Colon (tissue), 2 donors: ENCODE results near the gene MTSS2.

ENCODE experiments used
- FAIRE-seq: peaks from 2 replicates; lab custom pipeline; 2012; peaks lifted over from hg19 to GRCh38; lab: Jason Lieb, UNC
- donor health status: control.
- donor health status: control.

MTSS2 gene

GRCh38 chr16:70698901-70699300 lies 13.0 kb upstream of the MTSS2 start:
- no peak for FAIRE-seq

DNA sequence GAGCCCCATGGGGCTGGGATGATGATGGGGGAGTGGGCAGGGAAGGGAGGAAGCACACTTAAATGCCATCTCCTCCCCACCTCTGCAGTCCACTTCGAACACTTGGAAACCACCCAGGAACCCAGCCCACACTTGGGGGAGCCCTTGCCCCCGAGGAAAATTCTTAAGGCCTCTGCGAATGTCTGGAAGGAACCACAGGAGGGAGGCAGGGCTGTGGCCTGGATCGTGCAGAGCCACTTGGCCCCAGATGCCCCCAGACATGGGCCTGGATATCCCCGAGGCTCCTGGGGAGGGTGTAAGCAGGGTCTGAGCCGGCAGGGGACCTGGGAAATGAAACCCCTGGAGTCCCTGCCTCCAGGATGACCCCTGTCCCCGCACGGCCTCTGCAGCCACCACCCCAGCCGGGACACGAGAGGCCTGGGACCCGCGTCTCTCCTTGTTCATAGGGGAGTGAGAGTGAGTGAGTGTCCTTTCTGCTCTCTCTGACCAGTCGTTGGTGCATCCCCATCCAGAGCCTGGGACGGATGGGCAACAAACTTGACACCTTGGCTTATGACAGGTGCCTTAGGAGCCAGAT lies 11.8 kb upstream of the MTSS2 start:
- no peak for FAIRE-seq

GRCh38 chr16:70696952-70697593 lies 11.2 kb upstream of the MTSS2 start:
- no peak for FAIRE-seq

DNA sequence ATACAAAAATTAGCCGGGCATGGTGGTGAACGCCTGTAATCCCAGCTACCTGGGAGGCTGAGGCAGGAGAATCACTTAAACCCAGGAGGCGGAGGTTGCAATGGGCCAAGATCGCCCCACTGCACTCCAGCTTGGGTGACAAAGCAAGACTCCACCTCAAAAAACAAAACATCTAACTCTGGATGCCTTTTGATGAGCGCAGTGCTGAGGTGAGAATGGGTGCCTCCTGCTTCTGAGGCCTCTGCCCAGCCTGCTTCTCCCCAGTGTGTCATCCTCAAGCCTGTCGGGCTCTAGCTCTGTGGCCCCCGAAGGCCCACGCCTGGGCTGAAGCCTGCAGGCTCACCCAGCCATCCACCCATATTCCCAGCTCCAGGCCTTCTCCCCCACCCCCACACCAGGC lies 10.5 kb upstream of the MTSS2 start:
- FAIRE-seq = no peak

DNA sequence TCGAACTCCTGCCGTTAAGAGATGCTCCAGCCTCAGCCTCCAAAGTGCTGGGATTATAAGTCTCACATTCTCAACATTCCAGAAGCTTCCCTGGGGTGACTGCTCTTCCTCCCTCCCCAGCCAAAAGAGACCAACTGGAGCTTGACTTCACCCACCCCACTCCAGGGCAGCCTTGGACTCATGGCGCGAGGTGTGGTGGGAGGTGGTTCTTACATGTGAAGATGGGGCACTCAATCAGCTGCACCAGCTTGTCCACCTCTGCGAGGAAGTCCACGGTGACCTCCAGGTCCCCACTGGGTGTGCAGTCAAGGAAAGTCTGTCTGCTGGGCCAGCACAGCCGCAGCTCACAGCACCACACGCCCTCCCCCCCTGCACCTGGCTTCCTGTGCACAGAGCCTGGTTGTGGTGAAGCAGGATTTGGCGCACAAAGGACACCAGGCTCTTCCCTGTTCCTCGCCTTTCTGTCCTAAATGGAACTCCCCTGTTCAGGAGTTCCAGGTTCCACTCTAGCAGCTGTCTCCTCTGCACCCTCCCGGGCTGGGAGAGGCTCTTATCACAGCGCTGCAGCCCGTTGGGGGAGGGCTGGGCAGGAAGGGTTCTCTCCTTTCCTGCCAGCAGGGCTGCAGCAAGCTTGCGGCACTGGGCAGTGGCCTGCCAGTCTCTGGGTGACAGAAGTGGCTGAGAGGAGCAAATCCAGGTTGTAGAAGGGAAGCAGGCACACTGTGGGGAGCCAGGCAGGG lies 9.6 kb upstream of the MTSS2 start:
- FAIRE-seq = no peak

DNA sequence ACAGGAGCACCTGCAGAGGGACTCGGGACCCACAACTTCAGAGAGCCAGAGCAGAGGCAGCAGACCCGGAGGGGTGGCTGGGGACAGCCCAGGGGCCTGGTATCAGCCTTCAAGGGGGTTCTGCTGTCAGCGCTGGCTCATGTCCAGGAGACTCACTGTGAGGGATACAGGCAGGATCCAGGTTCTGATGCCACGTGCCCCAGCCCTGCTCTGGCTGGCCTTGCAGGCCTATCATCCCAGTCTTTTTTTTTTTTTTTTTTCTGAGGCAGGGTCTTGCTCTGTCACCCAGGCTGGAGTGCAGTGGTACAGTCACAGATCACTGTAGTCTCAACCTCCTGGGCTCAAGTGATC lies 9.0 kb upstream of the MTSS2 start:
- FAIRE-seq = no peak

GRCh38 chr16:70694088-70694867 lies 8.4 kb upstream of the MTSS2 start:
- no peak for FAIRE-seq

- no peak for FAIRE-seq
These were observed 7.2 kb upstream of the MTSS2 start for GRCh38 chr16:70692873-70693671.

GRCh38 chr16:70692130-70692872 lies 6.4 kb upstream of the MTSS2 start:
- no peak for FAIRE-seq

DNA sequence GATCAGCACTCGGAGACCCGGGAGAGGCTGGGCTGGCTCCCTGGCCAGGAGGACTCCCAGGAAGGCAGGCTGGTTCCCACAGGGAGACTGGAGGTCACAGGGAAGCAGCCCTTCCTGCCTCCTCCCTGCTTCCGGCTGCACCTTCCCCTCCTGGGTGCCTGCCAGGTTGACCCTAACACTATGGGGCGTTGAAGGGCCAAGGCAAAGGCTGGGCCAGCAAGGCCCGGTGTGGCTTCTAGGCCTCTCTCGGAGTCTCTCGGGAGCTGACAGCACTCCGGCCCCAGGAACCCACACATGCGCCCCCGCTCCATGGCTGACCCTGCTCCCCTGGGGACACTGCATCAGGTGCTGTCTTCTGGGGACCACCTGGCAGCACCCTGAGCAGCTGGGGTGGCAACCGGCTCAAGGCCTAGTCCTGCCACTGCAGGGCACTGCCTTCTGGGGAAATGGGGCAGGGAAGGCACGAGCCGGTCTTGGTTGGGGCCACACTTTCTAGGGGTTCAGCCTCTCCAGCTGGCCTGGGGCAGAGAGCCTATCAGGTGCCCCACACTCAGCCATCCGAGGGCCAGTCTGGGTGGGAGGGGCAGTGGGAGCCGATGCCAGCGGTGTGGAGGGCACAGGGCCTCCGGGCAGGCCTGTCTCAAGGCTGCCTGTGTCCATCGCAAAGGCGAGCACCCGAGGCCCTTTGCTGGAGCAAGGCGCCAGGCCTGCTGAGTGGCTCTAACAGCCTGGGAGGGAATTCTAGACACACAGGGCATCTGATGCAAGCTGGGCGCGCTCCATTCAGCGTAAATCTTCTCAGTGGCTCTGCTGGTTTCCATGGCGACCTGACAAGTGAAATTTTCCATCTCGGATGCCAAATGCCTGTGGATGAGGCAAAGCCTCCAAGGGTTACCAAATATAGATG lies 5.6 kb upstream of the MTSS2 start:
- FAIRE-seq = no peak

GRCh38 chr16:70689970-70690891 lies 4.4 kb upstream of the MTSS2 start:
- no peak for FAIRE-seq

DNA sequence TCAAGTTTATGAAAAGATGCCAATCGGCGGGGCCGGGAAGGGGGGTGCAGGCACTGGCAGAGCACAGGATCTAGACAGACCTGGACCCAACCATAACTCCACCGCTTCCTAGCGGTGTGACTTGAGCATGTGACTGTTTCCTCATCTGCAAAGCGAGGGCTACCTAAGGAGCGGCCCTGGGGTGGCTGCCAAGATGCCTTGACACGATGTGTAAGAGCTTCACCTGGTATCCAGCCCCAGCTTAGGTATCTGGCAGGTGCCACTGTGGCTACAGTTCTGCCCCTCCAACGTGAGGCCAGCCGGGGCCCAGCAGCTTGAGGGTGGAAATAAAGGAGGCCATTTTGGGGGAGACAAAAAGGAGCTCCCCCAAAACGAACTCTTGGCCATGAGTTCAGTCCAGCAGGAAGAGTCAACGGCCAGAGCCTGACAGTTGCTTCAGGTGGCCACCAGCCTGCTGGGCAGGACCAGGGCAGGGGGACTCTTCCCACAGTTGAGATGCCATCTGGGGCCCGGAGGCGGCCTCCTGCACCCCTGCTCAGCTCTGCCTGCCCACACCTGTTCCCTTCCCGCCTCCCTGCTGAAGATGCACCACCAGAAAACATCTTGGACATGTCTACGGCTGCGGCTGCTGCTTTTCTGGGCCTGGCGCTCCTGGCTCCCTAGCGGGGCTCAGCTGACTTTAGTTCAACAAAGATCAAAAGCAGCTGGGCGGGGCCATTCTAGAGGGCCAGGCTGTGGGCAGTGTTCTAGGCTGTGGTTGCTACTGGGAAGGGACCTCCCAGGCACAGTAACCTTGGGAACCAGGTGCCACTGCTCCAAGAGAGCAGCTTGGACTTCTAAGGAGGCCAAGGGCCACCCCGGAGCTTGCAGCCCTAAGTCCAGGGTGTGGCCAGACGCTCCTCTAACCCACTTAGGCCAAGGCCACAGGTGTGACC lies 3.4 kb upstream of the MTSS2 start:
- FAIRE-seq = no peak

- FAIRE-seq = no peak
These were observed 2.4 kb upstream of the MTSS2 start for GRCh38 chr16:70688246-70688742.

- FAIRE-seq = no peak
These were observed 1.9 kb upstream of the MTSS2 start for GRCh38 chr16:70687671-70688245.

- FAIRE-seq = no peak
These were observed 1.3 kb upstream of the MTSS2 start for GRCh38 chr16:70687102-70687511.

DNA sequence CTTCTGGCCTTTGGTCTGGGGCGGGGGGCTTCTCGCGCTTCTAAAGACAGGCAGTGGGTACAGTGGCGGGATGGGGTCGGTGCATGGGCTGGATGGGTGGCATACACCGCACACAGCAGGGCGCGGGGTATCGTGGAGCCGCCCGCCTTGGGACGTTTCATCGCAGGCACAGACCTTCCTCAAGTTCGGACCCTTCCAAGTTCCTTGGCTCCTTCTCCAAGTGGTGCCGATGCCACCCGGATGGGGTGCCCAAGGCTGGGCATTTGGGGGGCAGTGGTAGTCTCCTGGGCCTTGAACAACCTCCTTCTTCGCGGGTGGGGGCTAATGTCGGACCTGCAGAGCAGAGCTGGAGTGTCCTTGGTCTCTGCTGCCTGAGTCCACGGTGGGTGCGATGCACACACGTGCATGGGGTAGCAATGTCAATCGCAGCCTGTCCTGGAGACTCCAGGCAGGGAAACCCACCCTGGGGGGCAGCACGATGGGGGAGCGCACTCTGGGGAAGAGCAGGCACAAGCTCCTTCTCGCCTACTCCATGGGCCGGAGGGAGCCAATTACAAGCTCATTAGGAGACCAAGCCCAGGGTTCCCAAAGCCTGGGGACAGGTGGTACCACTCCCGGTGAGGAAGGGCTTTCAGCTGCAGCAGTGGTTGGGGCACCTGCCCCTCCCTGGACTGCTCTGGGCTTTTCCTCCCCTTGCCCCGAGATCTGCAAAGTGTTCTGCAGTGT lies 686 bp upstream of the MTSS2 start:
- no peak for FAIRE-seq
